Measurements from ENCODE around the gene RNF40.

- TF ChIP-seq RXRA (IDR thresholded peaks at IDR 0.05; ENCODE audit: insufficient read depth, low read depth, low read length) (no peak), POLR2A (IDR thresholded peaks at IDR 0.05; ENCODE audit: control extremely low read depth in 1 of 2, low read depth in 2 of 2, low read length in 2 of 2) (no peak), KDM1A (IDR thresholded peaks at IDR 0.05; ENCODE audit: borderline replicate concordance, low read length) (no peak), CTCF (IDR thresholded peaks at IDR 0.05; ENCODE audit: control extremely low read depth in 1 of 3, insufficient read depth in 1 of 3, low read depth in 1 of 3, low read length in 3 of 3) (no peak), TAF1 (IDR thresholded peaks at IDR 0.05; ENCODE audit: low read depth, low read length) (no peak), RFX5 (IDR thresholded peaks at IDR 0.05; ENCODE audit: borderline replicate concordance, low read depth, low read length) (no peak)
These were observed 18.4 kb upstream of the RNF40 start for GRCh38 chr16:30743716-30744115.

All from H1 (cell line).